ENCODE data around the gene GPR151. TPM values are rescaled to one million over a fixed set of nuclear protein-coding genes. Genes with fewer than 3 reads are reported as not detected.

GPR151 gene
- total RNA-seq = not detected
- polyA plus RNA-seq = not detected
- long read RNA-seq, donor 1 = 0 reads
- long read RNA-seq, donor 2 = 0 reads
- long read RNA-seq, donor 3 = 0 reads

DNA sequence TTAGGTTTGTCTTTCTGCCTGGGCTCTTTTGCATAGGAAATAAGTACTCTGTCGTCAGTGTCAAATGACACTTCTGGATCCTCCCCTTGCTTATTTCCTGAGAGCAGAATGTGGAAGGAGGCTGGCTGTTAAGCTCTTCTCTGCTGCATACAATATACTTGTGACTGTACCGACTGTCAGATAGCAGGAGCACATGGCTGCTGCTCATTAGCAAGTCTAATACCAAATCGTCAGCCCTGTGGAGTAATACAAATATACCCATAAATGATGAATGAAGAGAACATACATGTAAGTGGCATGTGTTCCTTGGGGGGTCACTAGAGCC lies at the start of gene GPR151:
TSS of gene GPR151 (minus strand) at position 40 of the 325 bp plus-strand sequence. CDS start 77 bp downstream, outside the sequence.
- Histone ChIP-seq H3K36me3 (peaks cover 0 to 26% (median 7%) of the 10 kb centered on the region in 9 donors), H3K4me3 (no peak within 1 kb of the TSS), H3K27me3 (peaks cover 0 to 9% (median 0%) of the 10 kb centered on the region in 7 donors), H3K9me3 (no peaks in the 10 kb centered on the region), H3K4me1 (no peaks in the 10 kb centered on the region), H3K27ac (no peak within 1 kb of the TSS)
- intact Hi-C loops (cut with DNase I) = no loop called here
- WGBS, 2 donors = 10 to 19% methylated on average over 3 of the region's 3 CpGs
- TF ChIP-seq CTCF (IDR thresholded peaks at IDR 0.05) = no peak
- DNase-seq (no peak), ATAC-seq (no peak)

DNA sequence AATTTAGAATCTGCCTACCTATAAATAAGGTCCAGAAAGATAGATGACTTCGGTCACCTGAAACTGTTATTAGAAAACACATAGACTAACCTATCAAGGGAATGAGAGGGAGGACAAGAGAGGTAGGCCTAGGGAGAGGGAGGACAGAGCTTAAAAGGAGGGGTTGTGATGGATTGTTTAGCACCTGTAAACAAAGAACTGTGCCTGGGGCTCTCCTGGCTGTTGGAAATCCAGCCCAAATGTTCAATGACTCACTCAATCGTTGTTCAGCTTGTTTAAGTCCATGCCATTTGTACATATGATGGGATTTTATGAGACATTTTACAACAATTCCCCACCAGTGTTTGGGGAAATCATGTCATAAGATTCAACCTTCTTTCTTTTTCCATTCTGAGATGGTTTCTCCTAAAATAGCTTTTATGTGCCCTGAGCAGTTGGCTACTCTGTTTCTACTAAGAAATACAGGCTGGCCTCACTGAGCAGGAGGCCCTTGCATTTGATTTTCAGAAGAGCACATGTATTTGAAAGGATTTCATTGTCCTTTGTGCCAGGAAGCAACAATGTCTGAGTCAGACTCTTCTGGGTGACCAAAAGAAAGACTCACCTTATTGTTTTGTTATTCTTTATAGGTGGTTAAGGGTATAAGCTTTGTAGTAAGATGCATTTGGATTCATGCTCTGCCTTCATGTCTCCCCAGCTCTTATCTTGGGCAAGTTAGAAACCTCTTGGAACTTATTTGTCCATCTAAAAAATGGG lies 48.2 kb upstream of the GPR151 start:
- 59 to 63% methylated on average over 2 of the region's 2 CpGs for WGBS, 2 donors
- H3K4me1 ChIP-seq = peaks cover 0 to 8% (median 0%) of the 10 kb centered on the region in 9 donors
- DNase-seq (no peak), ATAC-seq (no peak)
- intact Hi-C loops (cut with DNase I) = no loop called here
- no peaks in the 10 kb centered on the region for H3K9me3 ChIP-seq
- H3K4me3 ChIP-seq = no peak overlapping the region
- no peak overlapping the region for H3K27ac ChIP-seq
- no peaks in the 10 kb centered on the region for H3K36me3 ChIP-seq
- TF ChIP-seq CTCF (IDR thresholded peaks at IDR 0.05) = no peak
- no peaks in the 10 kb centered on the region for H3K27me3 ChIP-seq

- peaks cover 0 to 8% (median 0%) of the 10 kb centered on the region in 9 donors for H3K4me1 ChIP-seq
- no peak for ATAC-seq
- no peak overlapping the region for H3K4me3 ChIP-seq
- no peak for DNase-seq
- H3K36me3 ChIP-seq = no peaks in the 10 kb centered on the region
- peaks cover 0 to 6% (median 0%) of the 10 kb centered on the region in 11 donors for H3K9me3 ChIP-seq
- WGBS, 2 donors = 93 to 97% methylated on average over 4 of the region's 4 CpGs
- no peak overlapping the region for H3K27ac ChIP-seq
- no peak for TF ChIP-seq CTCF (IDR thresholded peaks at IDR 0.05)
- intact Hi-C loops (cut with DNase I) = no loop called here
- no peaks in the 10 kb centered on the region for H3K27me3 ChIP-seq
Measured at GRCh38 chr5:146562461-146562860, 46.5 kb upstream of the GPR151 start.

DNA sequence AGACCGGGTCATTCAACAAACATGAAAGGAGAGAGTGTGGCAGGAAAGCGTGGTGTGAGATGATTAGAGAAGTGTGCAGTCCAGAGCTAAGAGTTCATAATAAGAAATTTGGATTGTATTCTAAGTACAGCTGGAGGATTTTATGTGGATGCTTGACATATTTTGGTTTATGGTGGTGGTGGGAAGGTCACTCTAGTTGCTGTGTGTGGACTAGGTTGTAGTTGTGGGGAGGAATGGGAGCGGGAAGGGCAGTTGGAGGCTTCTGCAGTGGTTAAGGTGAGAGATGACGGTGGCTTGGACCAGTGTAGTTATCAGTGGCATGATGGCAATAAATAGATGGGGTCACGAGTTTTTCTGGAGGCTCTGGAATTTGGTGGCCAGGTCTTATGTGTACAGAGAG lies 45.7 kb upstream of the GPR151 start:
- no peak overlapping the region for H3K4me3 ChIP-seq
- no peak for ATAC-seq
- no peak for TF ChIP-seq CTCF (IDR thresholded peaks at IDR 0.05)
- no peaks in the 10 kb centered on the region for H3K36me3 ChIP-seq
- H3K4me1 ChIP-seq = peaks cover 0 to 8% (median 0%) of the 10 kb centered on the region in 9 donors
- 78 to 85% methylated on average over 5 of the region's 5 CpGs for WGBS, 2 donors
- DNase-seq = no peak
- H3K9me3 ChIP-seq = peaks cover 0 to 6% (median 0%) of the 10 kb centered on the region in 11 donors
- no peak overlapping the region for H3K27ac ChIP-seq
- no peaks in the 10 kb centered on the region for H3K27me3 ChIP-seq
- intact Hi-C loops (cut with DNase I) = no loop called here

All from heart right ventricle (tissue), 16 donors.